Nephron progenitor cell (in vitro differentiated cells): ENCODE data around the gene DPM3.

ENCODE experiments used
- DNase-seq: peaks from one replicate; pipeline ENCODE4 v3.0.0; 2021
- H3K27ac Mint-ChIP-seq: 2 replicates; pipeline ENCODE4 v1.8.0; 2021; ENCODE audit warnings: mild to moderate bottlenecking, moderate library complexity, mixed read lengths
- H3K27me3 Mint-ChIP-seq: 2 replicates; pipeline ENCODE4 v1.8.0; 2021; ENCODE audit warnings: mild to moderate bottlenecking, low read depth, mixed read lengths; ENCODE audit not compliant: poor library complexity
- H3K36me3 Mint-ChIP-seq: 2 replicates; pipeline ENCODE4 v1.8.0; 2021; ENCODE audit warnings: low read depth, mixed read lengths
- H3K4me1 Mint-ChIP-seq: 2 replicates; pipeline ENCODE4 v1.8.0; 2021; ENCODE audit warnings: mixed read lengths
- H3K4me3 Mint-ChIP-seq: 2 replicates; pipeline ENCODE4 v1.8.0; 2021; ENCODE audit warnings: mild to moderate bottlenecking, moderate library complexity, mixed read lengths
- H3K9me3 Mint-ChIP-seq: 2 replicates; pipeline ENCODE4 v1.8.0; 2021; ENCODE audit warnings: mild to moderate bottlenecking, moderate library complexity, mixed read lengths
- TF ChIP-seq, protein P1 (sequence below): fragments of 200-600 bp; sonication (generic); IDR thresholded peaks from 2 replicates; pipeline ENCODE4 v1.5.0; 2021; ENCODE audit warnings: antibody characterized with exemption

DPM3 gene

DNA sequence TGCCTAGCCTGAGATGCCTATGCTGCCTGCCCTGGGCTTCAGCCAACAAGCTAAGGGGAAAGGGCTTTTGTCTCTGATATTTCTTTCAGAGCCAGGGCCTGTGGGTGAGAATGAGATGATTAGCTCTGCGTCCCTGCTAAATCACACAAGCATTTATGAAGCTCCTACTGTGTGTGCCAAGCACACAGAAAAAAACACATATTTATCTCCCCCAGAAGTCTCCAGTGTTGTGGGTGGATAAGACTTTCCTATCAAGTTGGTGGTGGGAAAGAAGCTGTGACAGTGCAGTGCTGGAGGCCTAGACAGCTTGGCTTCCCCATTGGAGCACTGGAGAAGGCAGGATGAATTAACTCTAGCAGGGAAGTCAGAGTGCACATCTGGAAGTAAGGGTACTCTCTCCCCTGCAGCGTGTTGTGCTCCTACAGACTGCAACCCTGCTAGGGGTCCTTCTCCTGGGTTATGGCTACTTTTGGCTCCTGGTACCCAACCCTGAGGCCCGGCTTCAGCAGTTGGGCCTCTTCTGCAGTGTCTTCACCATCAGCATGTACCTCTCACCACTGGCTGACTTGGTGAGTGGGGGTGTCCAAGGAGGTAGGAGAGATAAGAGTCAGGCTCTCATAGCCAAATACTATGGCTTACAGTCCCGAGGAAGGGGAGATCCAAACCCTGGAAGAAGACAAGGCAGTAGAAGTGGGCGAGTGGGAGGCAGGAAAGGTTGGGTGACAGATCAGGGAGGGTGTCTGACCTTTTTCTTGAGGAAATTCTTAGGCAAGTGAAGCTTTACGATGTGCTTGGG is 3.0 kb downstream of the DPM3 start:
- Mint-ChIP-seq H3K27ac (peak overlapping the region; percentile 69), H3K27me3 (peaks cover 8% of the 10 kb centered on the region), H3K4me3 (peak overlapping the region; percentile 94), H3K36me3 (peaks cover 30% of the 10 kb centered on the region), H3K9me3 (no peaks in the 10 kb centered on the region), H3K4me1 (peaks cover 68% of the 10 kb centered on the region)
- no peak for DNase-seq
- TF ChIP-seq, protein P1, sequence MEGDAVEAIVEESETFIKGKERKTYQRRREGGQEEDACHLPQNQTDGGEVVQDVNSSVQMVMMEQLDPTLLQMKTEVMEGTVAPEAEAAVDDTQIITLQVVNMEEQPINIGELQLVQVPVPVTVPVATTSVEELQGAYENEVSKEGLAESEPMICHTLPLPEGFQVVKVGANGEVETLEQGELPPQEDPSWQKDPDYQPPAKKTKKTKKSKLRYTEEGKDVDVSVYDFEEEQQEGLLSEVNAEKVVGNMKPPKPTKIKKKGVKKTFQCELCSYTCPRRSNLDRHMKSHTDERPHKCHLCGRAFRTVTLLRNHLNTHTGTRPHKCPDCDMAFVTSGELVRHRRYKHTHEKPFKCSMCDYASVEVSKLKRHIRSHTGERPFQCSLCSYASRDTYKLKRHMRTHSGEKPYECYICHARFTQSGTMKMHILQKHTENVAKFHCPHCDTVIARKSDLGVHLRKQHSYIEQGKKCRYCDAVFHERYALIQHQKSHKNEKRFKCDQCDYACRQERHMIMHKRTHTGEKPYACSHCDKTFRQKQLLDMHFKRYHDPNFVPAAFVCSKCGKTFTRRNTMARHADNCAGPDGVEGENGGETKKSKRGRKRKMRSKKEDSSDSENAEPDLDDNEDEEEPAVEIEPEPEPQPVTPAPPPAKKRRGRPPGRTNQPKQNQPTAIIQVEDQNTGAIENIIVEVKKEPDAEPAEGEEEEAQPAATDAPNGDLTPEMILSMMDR, result no peak

DNA sequence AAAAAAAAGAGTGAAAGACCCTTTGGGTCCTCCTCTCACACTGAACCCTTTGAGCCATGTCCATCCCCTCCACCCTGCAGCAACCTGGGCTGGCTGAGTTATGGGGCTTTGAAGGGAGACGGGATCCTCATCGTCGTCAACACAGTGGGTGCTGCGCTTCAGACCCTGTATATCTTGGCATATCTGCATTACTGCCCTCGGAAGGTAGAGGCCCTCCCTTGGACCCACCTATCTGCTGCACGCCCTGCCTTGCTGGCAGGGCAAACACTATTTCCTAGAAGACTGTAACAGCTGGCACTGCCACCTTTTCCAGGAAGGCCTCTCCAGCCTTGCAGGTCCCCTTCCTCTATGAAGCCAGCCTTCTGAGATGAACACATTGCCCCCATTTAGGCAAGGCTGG is 3.6 kb downstream of the DPM3 start:
- H3K27ac Mint-ChIP-seq, result peak overlapping the region; percentile 69
- TF ChIP-seq, protein P1, result no peak

DNA sequence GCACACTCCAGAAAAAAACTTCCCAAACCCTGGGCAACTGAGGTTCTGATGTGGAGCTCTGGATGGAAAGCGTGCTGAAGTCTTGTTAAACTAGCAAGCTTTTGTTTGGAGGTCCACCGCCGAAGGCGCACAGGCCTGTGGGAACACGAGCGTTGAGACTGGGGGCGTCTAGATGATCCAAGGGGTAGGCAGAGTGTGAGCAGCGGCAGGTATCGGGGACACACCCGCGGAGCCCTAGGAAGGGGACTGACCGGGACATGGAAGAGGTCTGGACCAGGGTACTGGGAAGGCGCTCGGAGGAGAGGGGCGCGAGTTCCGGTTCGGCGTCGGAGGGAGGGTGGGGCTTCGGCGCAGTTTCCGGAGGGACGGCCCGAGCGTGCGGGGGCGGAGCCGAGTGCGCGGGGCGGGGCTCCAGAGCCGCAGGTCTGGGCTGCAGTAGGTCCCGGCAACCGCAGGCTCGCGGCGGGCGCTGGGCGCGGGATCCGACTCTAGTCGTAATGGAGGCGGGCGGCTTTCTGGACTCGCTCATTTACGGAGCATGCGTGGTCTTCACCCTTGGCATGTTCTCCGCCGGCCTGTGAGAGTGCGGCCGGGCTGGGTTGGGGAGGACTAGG is 4.8 kb downstream of the DPM3 start, which contains the start of gene SLC50A1:
SLC50A1 (plus strand) TSS at position 438 of the 614 bp plus-strand sequence; CDS start at position 498, 60 bp downstream.
- H3K4me1 Mint-ChIP-seq, result peaks cover 84% of the 10 kb centered on the region
- peak; percentile 98 for DNase-seq
- peaks cover 44% of the 10 kb centered on the region for H3K36me3 Mint-ChIP-seq
- H3K4me3 Mint-ChIP-seq, result peak within 1 kb of the TSS; percentile 94
- H3K9me3 Mint-ChIP-seq, result no peaks in the 10 kb centered on the region
- peak within 1 kb of the TSS; percentile 98 for H3K27ac Mint-ChIP-seq
- H3K27me3 Mint-ChIP-seq, result peaks cover 1% of the 10 kb centered on the region
- TF ChIP-seq, protein P1, result no peak

More for the DNA sequence above, 3.6 kb downstream of the DPM3 start:
- DNase-seq, result no peak
- H3K27me3 Mint-ChIP-seq, result peaks cover 3% of the 10 kb centered on the region
- peaks cover 71% of the 10 kb centered on the region for H3K4me1 Mint-ChIP-seq
- no peaks in the 10 kb centered on the region for H3K9me3 Mint-ChIP-seq
- peak overlapping the region; percentile 94 for H3K4me3 Mint-ChIP-seq
- peaks cover 33% of the 10 kb centered on the region for H3K36me3 Mint-ChIP-seq

DNA sequence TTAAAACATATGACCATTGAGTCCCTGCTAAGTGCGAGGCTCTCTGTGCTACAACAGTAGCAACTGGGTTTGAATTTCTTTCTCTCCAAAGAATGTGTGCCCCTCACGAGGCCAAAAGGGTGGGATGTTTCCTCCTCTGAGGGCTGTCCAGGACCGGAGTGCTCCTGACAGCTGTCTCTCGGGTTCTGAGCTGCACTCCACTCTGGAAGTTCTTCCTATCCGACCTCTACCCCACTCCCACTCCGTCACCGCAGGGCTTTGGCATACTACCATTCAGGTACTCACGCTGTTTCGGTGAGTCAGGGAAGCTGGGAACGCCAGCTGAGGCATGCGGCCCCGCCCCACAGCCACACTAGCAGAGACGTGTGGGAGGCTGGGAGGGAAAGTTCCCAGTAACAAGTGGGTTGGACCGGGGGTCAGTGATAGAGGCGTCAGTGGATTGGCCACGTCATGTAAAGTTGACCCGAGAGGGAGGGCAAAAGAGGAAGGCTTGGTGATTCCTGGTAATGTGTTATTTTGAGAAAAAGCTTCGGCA is 5.4 kb downstream of the DPM3 start:
- H3K4me3 Mint-ChIP-seq, result peak overlapping the region; percentile 94
- peak; percentile 66 for DNase-seq
- H3K4me1 Mint-ChIP-seq, result peaks cover 89% of the 10 kb centered on the region

DNA sequence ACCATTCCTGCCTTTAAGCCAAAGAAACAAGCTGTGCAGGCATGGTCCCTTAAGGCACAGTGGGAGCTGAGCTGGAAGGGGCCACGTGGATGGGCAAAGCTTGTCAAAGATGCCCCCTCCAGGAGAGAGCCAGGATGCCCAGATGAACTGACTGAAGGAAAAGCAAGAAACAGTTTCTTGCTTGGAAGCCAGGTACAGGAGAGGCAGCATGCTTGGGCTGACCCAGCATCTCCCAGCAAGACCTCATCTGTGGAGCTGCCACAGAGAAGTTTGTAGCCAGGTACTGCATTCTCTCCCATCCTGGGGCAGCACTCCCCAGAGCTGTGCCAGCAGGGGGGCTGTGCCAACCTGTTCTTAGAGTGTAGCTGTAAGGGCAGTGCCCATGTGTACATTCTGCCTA is 6.0 kb downstream of the DPM3 start:
- no peak for DNase-seq
- peaks cover 89% of the 10 kb centered on the region for H3K4me1 Mint-ChIP-seq
- no peak overlapping the region for H3K27ac Mint-ChIP-seq
- peaks cover 44% of the 10 kb centered on the region for H3K36me3 Mint-ChIP-seq
- H3K27me3 Mint-ChIP-seq, result peaks cover 3% of the 10 kb centered on the region
- TF ChIP-seq, protein P1, result no peak
- peak overlapping the region; percentile 94 for H3K4me3 Mint-ChIP-seq
- H3K9me3 Mint-ChIP-seq, result no peaks in the 10 kb centered on the region

More for the DNA sequence above, 5.4 kb downstream of the DPM3 start:
- peaks cover 3% of the 10 kb centered on the region for H3K27me3 Mint-ChIP-seq
- TF ChIP-seq, protein P1, result no peak
- no peaks in the 10 kb centered on the region for H3K9me3 Mint-ChIP-seq
- H3K36me3 Mint-ChIP-seq, result peaks cover 44% of the 10 kb centered on the region
- H3K27ac Mint-ChIP-seq, result peak overlapping the region; percentile 97
